SK-N-SH (cell line): ENCODE data around the gene SUN5. TPM values are rescaled to one million over a fixed set of nuclear protein-coding genes. Genes with fewer than 3 reads are reported as not detected.

Experiments used
- CTCF ChIA-PET: fragments of 300-600, 350-600 bp; formaldehyde crosslinking; extraction: SDS; loops from one replicate; lab custom pipeline; 2021; lab: Yijun Ruan, JAX
- POLR2A ChIA-PET: fragments of 350-600 bp; sonication (Branson Sonifier 250); formaldehyde crosslinking; extraction: SDS; loops from one replicate; lab custom pipeline; 2020; ENCODE audit warnings: antibody characterized with exemption, inconsistent platforms; lab: Yijun Ruan, JAX
- DNase-seq: peaks from one replicate; pipeline ENCODE4 v3.0.0; 2012
- H2AFZ ChIP-seq: fragments of 200-600 bp; sonication (generic); 2 replicates; pipeline ENCODE4 v1.8.1; 2016; ENCODE audit warnings: antibody characterized with exemption, mild to moderate bottlenecking, low read depth
- H3F3A ChIP-seq: fragments of 200-600 bp; sonication (generic); replicated peaks from 2 replicates; pipeline ENCODE3; 2016; ENCODE audit warnings: antibody characterized with exemption, mild to moderate bottlenecking; ENCODE audit not compliant: insufficient read depth
- H3K27ac ChIP-seq, 2 experiments: fragments of 200-500 bp in 1 of 2; fragments of 200-600 bp in 1 of 2; sonication (Bioruptor generic) in 1 of 2; sonication (generic), shearing (Covaris generic) in 1 of 2; 2 replicates each; pipeline versions ENCODE4 v1.5.1 to v1.6.1; 2014 to 2016; ENCODE audit warnings: low read depth in 2 of 2, inconsistent platforms in 1 of 2, low read length in 1 of 2, mild to moderate bottlenecking in 1 of 2, mixed read lengths in 1 of 2
- H3K27me3 ChIP-seq: fragments of 200-600 bp; sonication (generic), shearing (Covaris generic); 2 replicates; pipeline ENCODE4 v1.6.1; 2016; ENCODE audit warnings: mixed run types; ENCODE audit not compliant: insufficient read depth
- H3K36me3 ChIP-seq, 2 experiments: fragments of 200-500 bp in 1 of 2; fragments of 200-600 bp in 1 of 2; sonication (Bioruptor generic) in 1 of 2; sonication (generic) in 1 of 2; replicated peaks in 1 of 2; 2 replicates each; pipeline versions ENCODE3 to v1.5.1; 2014 to 2016; ENCODE audit warnings: low read length in 1 of 2, mild to moderate bottlenecking in 1 of 2; ENCODE audit not compliant: insufficient read depth in 2 of 2, control insufficient read depth in 1 of 2
- H3K4me1 ChIP-seq, 2 experiments: fragments of 200-500 bp in 1 of 2; fragments of 200-600 bp in 1 of 2; sonication (Bioruptor generic) in 1 of 2; sonication (generic), shearing (Covaris generic) in 1 of 2; 2 replicates each; pipeline versions ENCODE4 v1.5.1 to v1.6.1; 2014 to 2016; ENCODE audit warnings: low read depth in 1 of 2, low read length in 1 of 2, mixed run types in 1 of 2; ENCODE audit not compliant: insufficient read depth in 2 of 2, control insufficient read depth in 1 of 2
- H3K4me2 ChIP-seq: fragments of 200-600 bp; sonication (generic), shearing (Covaris generic); 2 replicates; pipeline ENCODE4 v1.6.1; 2017; ENCODE audit warnings: mixed run types
- H3K4me3 ChIP-seq, 2 experiments: fragments of 200-500 bp in 1 of 2; fragments of 200-600 bp in 1 of 2; sonication (Bioruptor generic) in 1 of 2; sonication (generic), shearing (Covaris generic) in 1 of 2; 2 replicates each; pipeline versions ENCODE4 v1.5.1 to v1.8.1; 2014 to 2016; ENCODE audit warnings: low read depth in 2 of 2, inconsistent platforms in 1 of 2, low read length in 1 of 2, mild to moderate bottlenecking in 1 of 2, mixed read lengths in 1 of 2, moderate library complexity in 1 of 2
- H3K79me2 ChIP-seq: fragments of 200-600 bp; sonication (generic); 2 replicates; pipeline ENCODE4 v1.8.1; 2017; ENCODE audit warnings: mild to moderate bottlenecking; ENCODE audit not compliant: insufficient read depth
- H3K9ac ChIP-seq: fragments of 200-600 bp; sonication (generic); 2 replicates; pipeline ENCODE4 v1.6.1; 2017; ENCODE audit warnings: mixed run types
- H3K9me2 ChIP-seq: fragments of 200-600 bp; sonication (generic); 2 replicates; pipeline ENCODE4 v1.6.1; 2017; ENCODE audit warnings: mixed run types
- H3K9me3 ChIP-seq: fragments of 200-600 bp; sonication (generic); 2 replicates; pipeline ENCODE4 v1.6.1; 2017; ENCODE audit warnings: mixed run types, mild to moderate bottlenecking, moderate library complexity
- H4K20me1 ChIP-seq: fragments of 200-600 bp; sonication (generic); 2 replicates; pipeline ENCODE4 v1.6.1; 2017; ENCODE audit warnings: mild to moderate bottlenecking, mixed run types; ENCODE audit not compliant: insufficient read depth
- CHD2 ChIP-seq: fragments of 150-350 bp; IDR thresholded peaks from 2 replicates; pipeline ENCODE4 v1.6.1; 2018; ENCODE audit warnings: low read length; ENCODE audit not compliant: partially characterized antibody
- ELF1 ChIP-seq: IDR thresholded peaks from 2 replicates; pipeline ENCODE4 v1.4.0; 2012
- EP300 ChIP-seq, 2 experiments: IDR thresholded peaks; 2 replicates each; pipeline versions ENCODE4 v1.4.0 to v1.6.1; 2012; ENCODE audit warnings: borderline replicate concordance in 1 of 2, low read depth in 1 of 2, low read length in 1 of 2
- EZH2phosphoT487 ChIP-seq: fragments of 200-600 bp; sonication (generic); IDR thresholded peaks from 2 replicates; pipeline ENCODE4 v1.6.1; 2017; ENCODE audit warnings: low read depth, mixed run types, mild to moderate bottlenecking, antibody characterized with exemption, moderate library complexity, borderline replicate concordance
- FOXJ3 ChIP-seq: sonication (generic); formaldehyde crosslinking; IDR thresholded peaks from 2 replicates; pipeline ENCODE4 v1.5.1; 2020; ENCODE audit warnings: mild to moderate bottlenecking, missing genetic modification reagents
- GABPA ChIP-seq: IDR thresholded peaks from 2 replicates; pipeline ENCODE4 v1.4.0; 2012; ENCODE audit warnings: low read depth, mild to moderate bottlenecking
- GATA2 ChIP-seq: sonication (generic); formaldehyde crosslinking; IDR thresholded peaks from 2 replicates; pipeline ENCODE4 v1.5.0; 2020; ENCODE audit warnings: mild to moderate bottlenecking, missing genetic modification reagents
- JUND ChIP-seq: IDR thresholded peaks from 2 replicates; pipeline ENCODE4 v1.4.0; 2012
- MXI1 ChIP-seq: IDR thresholded peaks from 2 replicates; pipeline ENCODE4 v1.6.1; 2012; ENCODE audit warnings: mild to moderate bottlenecking, low read depth, low read length, improper control_type of control experiment
- POLR2AphosphoS5 ChIP-seq: IDR thresholded peaks from 2 replicates; pipeline ENCODE4 v1.6.1; 2012; ENCODE audit warnings: low read depth, low read length
- RAD21 ChIP-seq: IDR thresholded peaks from 2 replicates; pipeline ENCODE4 v1.6.1; 2012; ENCODE audit warnings: mild to moderate bottlenecking, low read length
- RXRA ChIP-seq: IDR thresholded peaks from 2 replicates; pipeline ENCODE4 v1.4.0; 2012; ENCODE audit warnings: low read depth, mild to moderate bottlenecking, borderline replicate concordance
- SIN3A ChIP-seq: IDR thresholded peaks from 2 replicates; pipeline ENCODE4 v1.6.1; 2012; ENCODE audit warnings: low read depth, mild to moderate bottlenecking, low read length, moderate library complexity, borderline replicate concordance
- TEAD4 ChIP-seq: IDR thresholded peaks from 2 replicates; pipeline ENCODE4 v1.4.0; 2012; ENCODE audit warnings: mild to moderate bottlenecking, borderline replicate concordance; ENCODE audit not compliant: insufficient read depth
- WGBS: methylation state at CpG from one replicate; pipeline ENCODE4 v1.1.6; 2017; ENCODE audit warnings: low lambda C conversion rate; 5-methylcytosine and 5-hydroxymethylcytosine counted together
- polyA plus RNA-seq, 3 experiments: library from polyadenylated mRNA; depleted of rRNA; stranded (reverse); fragments of >200 nt; gene quantifications; 2 replicates each; pipeline ENCODE4 v1.2.3, GENCODE V29; 2012
- TF ChIP-seq, protein P1 (sequence below): IDR thresholded peaks from 2 replicates; pipeline ENCODE4 v1.4.0; 2012; ENCODE audit warnings: low read depth, borderline replicate concordance
- TF ChIP-seq, protein P2 (sequence below): IDR thresholded peaks from 2 replicates; pipeline ENCODE4 v1.4.0; 2012; ENCODE audit warnings: low read depth
- TF ChIP-seq, protein P3 (sequence below): fragments of 200-600 bp; sonication (generic); IDR thresholded peaks from 2 replicates; pipeline ENCODE4 v1.6.1; 2017; ENCODE audit warnings: antibody characterized with exemption, mild to moderate bottlenecking, moderate library complexity
- TF ChIP-seq, protein P4 (sequence below): IDR thresholded peaks from 2 replicates; pipeline ENCODE4 v1.6.1; 2012; ENCODE audit warnings: mild to moderate bottlenecking, low read depth, low read length, moderate library complexity
- TF ChIP-seq, protein P5 (sequence below): IDR thresholded peaks from 2 replicates; pipeline ENCODE4; 2012

The SUN5 gene
- polyA plus RNA-seq, 1 of the 3 experiments (the other 2 are of a cell fraction): not detected

DNA sequence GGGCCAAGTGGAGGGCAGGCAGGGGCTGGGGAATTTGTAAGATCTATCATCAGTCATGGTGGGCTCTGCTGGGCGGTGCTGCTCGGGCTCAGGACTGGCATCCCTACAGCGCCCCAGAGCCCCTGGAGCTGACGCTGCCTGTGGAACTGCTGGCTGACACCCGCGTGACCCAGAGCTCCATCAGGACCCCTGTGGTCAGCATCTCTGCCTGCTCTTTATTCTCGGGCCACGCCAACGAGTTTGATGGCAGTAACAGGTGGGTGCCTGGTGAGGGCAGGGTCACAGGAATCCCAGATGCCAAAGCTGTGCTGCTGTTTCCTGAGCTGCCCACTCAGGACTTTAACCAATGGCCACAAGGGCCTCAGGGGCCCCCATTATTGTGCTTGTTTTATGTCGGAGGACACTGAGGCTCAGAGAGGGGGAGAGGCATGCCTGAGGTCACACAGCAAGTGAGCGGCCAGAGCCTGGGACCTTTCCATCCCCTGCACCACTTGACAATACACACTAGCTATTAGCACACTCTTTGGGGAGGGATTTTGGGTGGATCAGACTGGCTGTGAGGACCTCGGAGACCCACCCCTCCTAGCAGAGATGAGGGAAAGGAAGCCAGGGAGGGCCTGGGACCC lies 9.6 kb upstream of the SUN5 start:
- H3K4me1 ChIP-seq: no peaks in the 10 kb centered on the region
- ChIA-PET CTCF (interaction anchor here (1.1 to 1.5 kb wide), 3 partner anchors 9 to 11 kb away, joined by 3 read pairs; partner anchors contain the start of gene SUN5), POLR2A (no interaction called here)
- H3K4me3 ChIP-seq: no peak overlapping the region
- H3K27me3 ChIP-seq: peaks cover 68% of the 10 kb centered on the region
- no peak for DNase-seq
- WGBS: 6% methylated on average over 9 of the region's 12 CpGs
- no peaks in the 10 kb centered on the region for H3K9me3 ChIP-seq
- H4K20me1 ChIP-seq: no peaks in the 10 kb centered on the region
- no peaks in the 10 kb centered on the region for H3K36me3 ChIP-seq
- H2AFZ ChIP-seq: no peak overlapping the region
- no peak overlapping the region for H3K27ac ChIP-seq
- no peaks in the 10 kb centered on the region for H3F3A ChIP-seq
- no peak overlapping the region for H3K9ac ChIP-seq
- H3K79me2 ChIP-seq: no peaks in the 10 kb centered on the region
- TF ChIP-seq, protein P1, sequence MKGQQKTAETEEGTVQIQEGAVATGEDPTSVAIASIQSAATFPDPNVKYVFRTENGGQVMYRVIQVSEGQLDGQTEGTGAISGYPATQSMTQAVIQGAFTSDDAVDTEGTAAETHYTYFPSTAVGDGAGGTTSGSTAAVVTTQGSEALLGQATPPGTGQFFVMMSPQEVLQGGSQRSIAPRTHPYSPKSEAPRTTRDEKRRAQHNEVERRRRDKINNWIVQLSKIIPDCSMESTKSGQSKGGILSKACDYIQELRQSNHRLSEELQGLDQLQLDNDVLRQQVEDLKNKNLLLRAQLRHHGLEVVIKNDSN: no peak
- no peak for TF ChIP-seq CHD2
- TF ChIP-seq RAD21: no peak
- no peak for TF ChIP-seq TEAD4
- no peak for TF ChIP-seq POLR2AphosphoS5
- TF ChIP-seq, protein P2, sequence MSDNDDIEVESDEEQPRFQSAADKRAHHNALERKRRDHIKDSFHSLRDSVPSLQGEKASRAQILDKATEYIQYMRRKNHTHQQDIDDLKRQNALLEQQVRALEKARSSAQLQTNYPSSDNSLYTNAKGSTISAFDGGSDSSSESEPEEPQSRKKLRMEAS: no peak
- no peak for TF ChIP-seq ELF1
- no peak for TF ChIP-seq GABPA
- no peak for TF ChIP-seq FOXJ3
- no peak for TF ChIP-seq EP300 (IDR thresholded peaks at IDR 0.05; ENCODE audit: borderline replicate concordance in 1 of 2, low read depth in 1 of 2, low read length in 1 of 2)
- TF ChIP-seq SIN3A: no peak
- TF ChIP-seq RXRA: no peak
- TF ChIP-seq, protein P3, sequence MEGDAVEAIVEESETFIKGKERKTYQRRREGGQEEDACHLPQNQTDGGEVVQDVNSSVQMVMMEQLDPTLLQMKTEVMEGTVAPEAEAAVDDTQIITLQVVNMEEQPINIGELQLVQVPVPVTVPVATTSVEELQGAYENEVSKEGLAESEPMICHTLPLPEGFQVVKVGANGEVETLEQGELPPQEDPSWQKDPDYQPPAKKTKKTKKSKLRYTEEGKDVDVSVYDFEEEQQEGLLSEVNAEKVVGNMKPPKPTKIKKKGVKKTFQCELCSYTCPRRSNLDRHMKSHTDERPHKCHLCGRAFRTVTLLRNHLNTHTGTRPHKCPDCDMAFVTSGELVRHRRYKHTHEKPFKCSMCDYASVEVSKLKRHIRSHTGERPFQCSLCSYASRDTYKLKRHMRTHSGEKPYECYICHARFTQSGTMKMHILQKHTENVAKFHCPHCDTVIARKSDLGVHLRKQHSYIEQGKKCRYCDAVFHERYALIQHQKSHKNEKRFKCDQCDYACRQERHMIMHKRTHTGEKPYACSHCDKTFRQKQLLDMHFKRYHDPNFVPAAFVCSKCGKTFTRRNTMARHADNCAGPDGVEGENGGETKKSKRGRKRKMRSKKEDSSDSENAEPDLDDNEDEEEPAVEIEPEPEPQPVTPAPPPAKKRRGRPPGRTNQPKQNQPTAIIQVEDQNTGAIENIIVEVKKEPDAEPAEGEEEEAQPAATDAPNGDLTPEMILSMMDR: no peak
- TF ChIP-seq, protein P4, sequence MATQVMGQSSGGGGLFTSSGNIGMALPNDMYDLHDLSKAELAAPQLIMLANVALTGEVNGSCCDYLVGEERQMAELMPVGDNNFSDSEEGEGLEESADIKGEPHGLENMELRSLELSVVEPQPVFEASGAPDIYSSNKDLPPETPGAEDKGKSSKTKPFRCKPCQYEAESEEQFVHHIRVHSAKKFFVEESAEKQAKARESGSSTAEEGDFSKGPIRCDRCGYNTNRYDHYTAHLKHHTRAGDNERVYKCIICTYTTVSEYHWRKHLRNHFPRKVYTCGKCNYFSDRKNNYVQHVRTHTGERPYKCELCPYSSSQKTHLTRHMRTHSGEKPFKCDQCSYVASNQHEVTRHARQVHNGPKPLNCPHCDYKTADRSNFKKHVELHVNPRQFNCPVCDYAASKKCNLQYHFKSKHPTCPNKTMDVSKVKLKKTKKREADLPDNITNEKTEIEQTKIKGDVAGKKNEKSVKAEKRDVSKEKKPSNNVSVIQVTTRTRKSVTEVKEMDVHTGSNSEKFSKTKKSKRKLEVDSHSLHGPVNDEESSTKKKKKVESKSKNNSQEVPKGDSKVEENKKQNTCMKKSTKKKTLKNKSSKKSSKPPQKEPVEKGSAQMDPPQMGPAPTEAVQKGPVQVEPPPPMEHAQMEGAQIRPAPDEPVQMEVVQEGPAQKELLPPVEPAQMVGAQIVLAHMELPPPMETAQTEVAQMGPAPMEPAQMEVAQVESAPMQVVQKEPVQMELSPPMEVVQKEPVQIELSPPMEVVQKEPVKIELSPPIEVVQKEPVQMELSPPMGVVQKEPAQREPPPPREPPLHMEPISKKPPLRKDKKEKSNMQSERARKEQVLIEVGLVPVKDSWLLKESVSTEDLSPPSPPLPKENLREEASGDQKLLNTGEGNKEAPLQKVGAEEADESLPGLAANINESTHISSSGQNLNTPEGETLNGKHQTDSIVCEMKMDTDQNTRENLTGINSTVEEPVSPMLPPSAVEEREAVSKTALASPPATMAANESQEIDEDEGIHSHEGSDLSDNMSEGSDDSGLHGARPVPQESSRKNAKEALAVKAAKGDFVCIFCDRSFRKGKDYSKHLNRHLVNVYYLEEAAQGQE: no peak
- no peak for TF ChIP-seq GATA2 (CRISPR knock-in tag)
- TF ChIP-seq, protein P5, sequence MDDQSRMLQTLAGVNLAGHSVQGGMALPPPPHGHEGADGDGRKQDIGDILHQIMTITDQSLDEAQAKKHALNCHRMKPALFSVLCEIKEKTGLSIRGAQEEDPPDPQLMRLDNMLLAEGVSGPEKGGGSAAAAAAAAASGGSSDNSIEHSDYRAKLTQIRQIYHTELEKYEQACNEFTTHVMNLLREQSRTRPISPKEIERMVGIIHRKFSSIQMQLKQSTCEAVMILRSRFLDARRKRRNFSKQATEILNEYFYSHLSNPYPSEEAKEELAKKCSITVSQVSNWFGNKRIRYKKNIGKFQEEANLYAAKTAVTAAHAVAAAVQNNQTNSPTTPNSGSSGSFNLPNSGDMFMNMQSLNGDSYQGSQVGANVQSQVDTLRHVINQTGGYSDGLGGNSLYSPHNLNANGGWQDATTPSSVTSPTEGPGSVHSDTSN: no peak
- TF ChIP-seq MXI1: no peak
- no peak for TF ChIP-seq JUND
- TF ChIP-seq EZH2phosphoT487: no peak
- H3K4me2 ChIP-seq: no peak overlapping the region
- no peaks in the 10 kb centered on the region for H3K9me2 ChIP-seq
